Measurements from ENCODE around the gene SMIM45.

Gene SMIM45

DNA sequence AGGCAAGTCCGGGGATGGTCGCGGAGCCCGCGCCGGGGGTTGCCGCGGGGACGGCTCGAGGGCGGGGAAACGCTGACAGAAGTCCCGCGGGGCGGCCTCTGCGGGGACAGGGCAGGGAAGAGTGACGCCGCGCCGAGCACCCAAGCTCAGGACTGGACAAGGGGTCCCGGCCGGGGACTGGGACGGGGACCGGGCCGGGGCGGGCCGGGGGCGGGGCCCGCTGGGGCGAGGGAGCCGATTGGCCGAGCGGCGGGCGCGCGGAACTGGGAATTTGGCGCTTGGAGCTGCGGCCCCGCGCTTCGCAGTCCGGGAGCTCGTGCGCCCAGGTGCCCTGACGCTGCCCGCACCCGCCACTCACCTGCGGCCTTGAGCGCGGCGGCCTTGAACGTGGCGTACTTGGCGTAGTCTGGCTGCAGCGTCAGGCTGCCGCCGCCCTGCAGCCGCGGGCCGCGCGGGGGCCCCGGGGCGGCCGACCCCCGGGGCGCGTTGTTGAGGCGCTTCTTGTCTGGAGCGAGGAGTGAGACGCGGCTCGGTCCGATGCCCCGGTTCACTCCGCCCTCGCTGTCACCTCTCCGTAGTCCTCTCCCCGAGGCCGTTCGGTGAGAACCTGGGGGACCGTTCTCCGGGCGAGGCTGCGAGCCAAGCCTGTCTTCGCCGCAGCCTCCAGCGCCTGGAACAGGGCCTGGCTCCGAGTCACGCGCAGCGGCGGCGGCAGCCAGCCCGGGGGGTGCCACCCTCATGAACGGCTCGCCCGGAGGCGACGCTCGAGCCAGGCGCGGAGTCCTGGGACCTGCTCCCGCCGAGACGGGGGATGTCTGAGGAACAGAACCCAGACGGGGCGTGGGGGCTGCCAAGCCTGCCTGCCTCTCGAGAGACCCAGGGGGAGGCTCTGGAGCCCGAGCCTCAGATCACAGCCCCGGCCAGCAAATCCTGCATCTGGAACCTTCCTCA lies 41.6 kb upstream of the SMIM45 start:
- CTCF ChIA-PET: interaction anchor here (1.9 kb wide), 1 partner anchor 164 kb away, joined by 5 read pairs; no protein-coding TSS in a partner anchor

DNA sequence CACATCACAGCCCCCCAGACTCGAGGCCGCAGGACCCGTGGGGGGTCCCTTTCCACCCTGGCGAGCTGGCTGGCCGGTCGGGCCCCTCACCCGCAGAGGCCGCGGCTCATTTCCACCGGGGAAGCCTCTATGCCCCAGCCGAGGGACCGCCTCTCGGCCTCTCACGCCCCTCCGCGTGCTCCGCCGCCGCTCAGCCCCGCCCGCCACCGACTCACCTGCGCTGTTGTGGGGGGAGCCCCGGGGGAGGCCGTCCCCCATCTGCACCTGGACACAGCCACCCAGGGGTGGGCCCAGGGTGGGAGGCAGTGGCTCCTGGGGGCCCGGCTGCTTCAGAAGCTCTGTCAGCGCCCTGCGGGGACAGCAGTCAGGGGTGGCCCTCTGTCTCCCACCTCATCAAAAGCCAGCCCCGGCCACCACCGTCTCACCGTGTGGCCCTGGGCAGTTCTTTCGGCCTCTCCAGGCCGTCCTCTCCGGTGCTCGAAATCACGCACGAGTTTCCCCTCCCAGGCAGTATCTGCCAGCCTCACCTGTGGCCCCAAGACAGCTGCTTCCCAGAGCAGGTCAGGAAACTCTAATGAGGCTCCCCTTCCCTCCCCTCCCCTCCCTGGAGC lies 40.8 kb upstream of the SMIM45 start:
- Histone ChIP-seq H3K4me1 (ENCODE audit: control insufficient read depth, insufficient read depth, low read length) (no peaks in the 10 kb centered on the region; the same call in 1 of the 2 replicates), H3K4me3 (ENCODE audit: low read depth, low read length) (no peak overlapping the region), H3K36me3 (ENCODE audit: control insufficient read depth in 2 of 2, insufficient read depth in 1 of 2, low read length in 2 of 2) (peaks cover 0 to 21% of the 10 kb centered on the region in 2 experiments; a peak in 1 of 3 replicates), H3K27ac (ENCODE audit: extremely low read depth, low read depth, low read length) (no peak overlapping the region), H3K9me3 (ENCODE audit: control insufficient read depth, insufficient read depth, low read depth, low read length) (no peaks in the 10 kb centered on the region)
- POLR2A ChIA-PET: interaction anchor here (1.1 to 1.3 kb wide), 2 partner anchors 8 to 35 kb away, joined by 3 read pairs; partner anchors contain the start of gene CENPM
- CTCF ChIA-PET: interaction anchor here (1.0 to 1.5 kb wide), 2 partner anchors 30 to 165 kb away, joined by 3 to 4 read pairs; no protein-coding TSS in a partner anchor
- peak; percentile 42; the same call in 1 of the 2 replicates for TF ChIP-seq GLIS2 (tag by site-specific recombination; IDR thresholded peaks at IDR 0.05)
- TF ChIP-seq ZXDB (tag by site-specific recombination; IDR thresholded peaks at IDR 0.05): no peak

More for the DNA sequence above, 41.6 kb upstream of the SMIM45 start:
- TF ChIP-seq ZNF747 (tag by site-specific recombination; IDR thresholded peaks at IDR 0.05) (no peak), ZNF529 (tag by site-specific recombination; IDR thresholded peaks at IDR 0.05; ENCODE audit: insufficient replicate concordance) (no peak), ZBTB10 (tag by site-specific recombination; IDR thresholded peaks at IDR 0.05) (no peak)
- TF ChIP-seq, protein P1, sequence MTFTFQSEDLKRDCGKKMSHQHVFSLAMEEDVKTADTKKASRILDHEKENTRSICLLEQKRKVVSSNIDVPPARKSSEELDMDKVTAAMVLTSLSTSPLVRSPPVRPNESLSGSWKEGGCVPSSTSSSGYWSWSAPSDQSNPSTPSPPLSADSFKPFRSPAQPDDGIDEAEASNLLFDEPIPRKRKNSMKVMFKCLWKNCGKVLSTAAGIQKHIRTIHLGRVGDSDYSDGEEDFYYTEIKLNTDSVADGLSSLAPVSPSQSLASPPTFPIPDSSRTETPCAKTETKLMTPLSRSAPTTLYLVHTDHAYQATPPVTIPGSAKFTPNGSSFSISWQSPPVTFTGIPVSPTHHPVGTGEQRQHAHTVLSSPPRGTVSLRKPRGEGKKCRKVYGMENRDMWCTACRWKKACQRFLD (tag by site-specific recombination; IDR thresholded peaks at IDR 0.05): no peak
- TF ChIP-seq, protein P2, sequence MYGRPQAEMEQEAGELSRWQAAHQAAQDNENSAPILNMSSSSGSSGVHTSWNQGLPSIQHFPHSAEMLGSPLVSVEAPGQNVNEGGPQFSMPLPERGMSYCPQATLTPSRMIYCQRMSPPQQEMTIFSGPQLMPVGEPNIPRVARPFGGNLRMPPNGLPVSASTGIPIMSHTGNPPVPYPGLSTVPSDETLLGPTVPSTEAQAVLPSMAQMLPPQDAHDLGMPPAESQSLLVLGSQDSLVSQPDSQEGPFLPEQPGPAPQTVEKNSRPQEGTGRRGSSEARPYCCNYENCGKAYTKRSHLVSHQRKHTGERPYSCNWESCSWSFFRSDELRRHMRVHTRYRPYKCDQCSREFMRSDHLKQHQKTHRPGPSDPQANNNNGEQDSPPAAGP (tag by site-specific recombination; IDR thresholded peaks at IDR 0.05): no peak
- TF ChIP-seq, protein P3, sequence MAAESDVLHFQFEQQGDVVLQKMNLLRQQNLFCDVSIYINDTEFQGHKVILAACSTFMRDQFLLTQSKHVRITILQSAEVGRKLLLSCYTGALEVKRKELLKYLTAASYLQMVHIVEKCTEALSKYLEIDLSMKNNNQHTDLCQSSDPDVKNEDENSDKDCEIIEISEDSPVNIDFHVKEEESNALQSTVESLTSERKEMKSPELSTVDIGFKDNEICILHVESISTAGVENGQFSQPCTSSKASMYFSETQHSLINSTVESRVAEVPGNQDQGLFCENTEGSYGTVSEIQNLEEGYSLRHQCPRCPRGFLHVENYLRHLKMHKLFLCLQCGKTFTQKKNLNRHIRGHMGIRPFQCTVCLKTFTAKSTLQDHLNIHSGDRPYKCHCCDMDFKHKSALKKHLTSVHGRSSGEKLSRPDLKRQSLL (tag by site-specific recombination; IDR thresholded peaks at IDR 0.05): peak; percentile 68
- no peak overlapping the region for H3K4me3 ChIP-seq (ENCODE audit: low read depth, low read length)
- POLR2A ChIA-PET: interaction anchor here (1.8 kb wide), 1 partner anchor 9 kb away, joined by 5 read pairs; no protein-coding TSS in a partner anchor
- H3K36me3 ChIP-seq (ENCODE audit: control insufficient read depth in 2 of 2, insufficient read depth in 1 of 2, low read length in 2 of 2): peaks cover 0 to 24% of the 10 kb centered on the region in 2 experiments; a peak in 1 of 3 replicates
- no peak overlapping the region for H3K27ac ChIP-seq (ENCODE audit: extremely low read depth, low read depth, low read length)
- H3K4me1 ChIP-seq (ENCODE audit: control insufficient read depth, insufficient read depth, low read length): no peaks in the 10 kb centered on the region; the same call in 1 of the 2 replicates
- H3K9me3 ChIP-seq (ENCODE audit: control insufficient read depth, insufficient read depth, low read depth, low read length): no peaks in the 10 kb centered on the region

GRCh38 chr22:41912338-41913039 lies 39.5 kb upstream of the SMIM45 start:
- TF ChIP-seq ZXDB (tag by site-specific recombination; IDR thresholded peaks at IDR 0.05) (no peak), ZNF623 (tag by site-specific recombination; IDR thresholded peaks at IDR 0.05) (peak; percentile 95), ZFP69B (tag by site-specific recombination; IDR thresholded peaks at IDR 0.05) (no peak), ZNF362 (tag by site-specific recombination; IDR thresholded peaks at IDR 0.05) (no peak), ZFHX2 (tag by site-specific recombination; conservative IDR thresholded peaks at IDR 0.05) (peak; percentile 33; the same call in 1 of the 2 replicates), ZNF10 (tag by site-specific recombination; IDR thresholded peaks at IDR 0.05) (0 out of 2 replicates have a peak, but pooled peaks have one; percentile 14), KLF1 (tag by site-specific recombination; IDR thresholded peaks at IDR 0.05) (peak; percentile 54)
- Histone ChIP-seq H3K4me3 (ENCODE audit: low read depth, low read length) (no peak overlapping the region), H3K4me1 (ENCODE audit: control insufficient read depth, insufficient read depth, low read length) (no peaks in the 10 kb centered on the region; the same call in 1 of the 2 replicates), H3K36me3 (ENCODE audit: control insufficient read depth in 2 of 2, insufficient read depth in 1 of 2, low read length in 2 of 2) (peaks cover 0 to 12% of the 10 kb centered on the region in 2 experiments; a peak in 1 of 3 replicates), H3K9me3 (ENCODE audit: control insufficient read depth, insufficient read depth, low read depth, low read length) (no peaks in the 10 kb centered on the region), H3K27ac (ENCODE audit: extremely low read depth, low read depth, low read length) (no peak overlapping the region)
- POLR2A ChIA-PET: interaction anchor here (0.9 to 1.4 kb wide), 4 partner anchors 9 to 112 kb away, joined by 3 to 4 read pairs (median 3); partner anchors contain the start of genes CCDC134 and CENPM
- CTCF ChIA-PET: interaction anchor here (0.7 to 1.5 kb wide), 3 partner anchors 13 to 246 kb away, joined by 3 to 6 read pairs (median 4); no protein-coding TSS in a partner anchor
